ENCODE data around the gene EPHB2. TPM values are rescaled to one million over a fixed set of nuclear protein-coding genes. Genes with fewer than 3 reads are reported as not detected.

EPHB2 gene
- total RNA-seq, 1 donor from 2014 or later, result 5.0 TPM

DNA sequence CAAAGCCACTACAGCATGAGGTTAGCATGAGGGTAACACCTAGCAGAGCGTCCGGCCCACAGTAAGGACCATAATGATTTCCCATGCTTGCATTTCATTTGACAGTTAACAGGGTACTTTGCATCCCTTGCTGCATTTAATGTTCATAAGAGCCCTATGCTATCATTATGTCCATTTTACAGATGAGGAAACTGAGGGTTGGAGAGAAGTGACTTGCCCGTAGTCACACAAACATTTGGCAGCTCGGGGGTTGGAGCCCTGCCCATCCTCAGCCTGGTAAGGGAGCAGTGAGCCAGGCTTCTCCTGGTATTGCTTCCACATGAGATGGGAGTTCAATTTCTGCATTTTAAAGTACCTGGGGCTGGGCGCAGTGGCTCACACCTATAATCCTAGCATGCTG is 16.5 kb upstream of the EPHB2 start:
- no peaks in the 10 kb centered on the region for H3K9me3 ChIP-seq
- no peaks in the 10 kb centered on the region for H3K4me1 ChIP-seq
- TF ChIP-seq, protein P1, sequence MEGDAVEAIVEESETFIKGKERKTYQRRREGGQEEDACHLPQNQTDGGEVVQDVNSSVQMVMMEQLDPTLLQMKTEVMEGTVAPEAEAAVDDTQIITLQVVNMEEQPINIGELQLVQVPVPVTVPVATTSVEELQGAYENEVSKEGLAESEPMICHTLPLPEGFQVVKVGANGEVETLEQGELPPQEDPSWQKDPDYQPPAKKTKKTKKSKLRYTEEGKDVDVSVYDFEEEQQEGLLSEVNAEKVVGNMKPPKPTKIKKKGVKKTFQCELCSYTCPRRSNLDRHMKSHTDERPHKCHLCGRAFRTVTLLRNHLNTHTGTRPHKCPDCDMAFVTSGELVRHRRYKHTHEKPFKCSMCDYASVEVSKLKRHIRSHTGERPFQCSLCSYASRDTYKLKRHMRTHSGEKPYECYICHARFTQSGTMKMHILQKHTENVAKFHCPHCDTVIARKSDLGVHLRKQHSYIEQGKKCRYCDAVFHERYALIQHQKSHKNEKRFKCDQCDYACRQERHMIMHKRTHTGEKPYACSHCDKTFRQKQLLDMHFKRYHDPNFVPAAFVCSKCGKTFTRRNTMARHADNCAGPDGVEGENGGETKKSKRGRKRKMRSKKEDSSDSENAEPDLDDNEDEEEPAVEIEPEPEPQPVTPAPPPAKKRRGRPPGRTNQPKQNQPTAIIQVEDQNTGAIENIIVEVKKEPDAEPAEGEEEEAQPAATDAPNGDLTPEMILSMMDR (IDR thresholded peaks at IDR 0.05), result no peak
- H3K36me3 ChIP-seq, result no peaks in the 10 kb centered on the region
- H3K27me3 ChIP-seq (ENCODE audit: low read depth), result peaks cover 7% of the 10 kb centered on the region
- H3K27ac ChIP-seq, result no peak overlapping the region
- no peak overlapping the region for H3K4me3 ChIP-seq
- intact Hi-C loops (cut with DNase I), result no loop called here
- DNase-seq, result no peak
- ATAC-seq, result no peak

DNA sequence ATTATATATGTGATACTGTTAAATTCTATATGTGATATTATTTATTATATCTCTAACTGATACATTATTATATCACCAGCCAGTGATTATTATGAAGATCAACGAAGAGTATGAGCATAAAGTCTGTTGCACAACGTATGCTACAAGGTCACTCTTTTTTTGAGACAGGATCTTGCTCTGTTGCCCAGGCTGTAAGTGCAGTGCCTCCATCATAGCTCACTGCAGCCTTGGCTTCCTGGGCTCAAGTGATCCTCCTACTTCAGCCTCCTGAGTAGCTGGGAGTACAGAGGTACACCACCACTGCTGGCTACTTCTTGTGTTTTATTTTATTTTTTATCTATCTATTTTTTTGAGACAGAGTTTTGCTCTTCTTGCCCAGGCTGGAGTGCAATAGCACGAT is 14.0 kb upstream of the EPHB2 start:
- intact Hi-C loops (cut with DNase I), result no loop called here
- no peaks in the 10 kb centered on the region for H3K4me1 ChIP-seq
- no peak for ATAC-seq
- no peak overlapping the region for H3K27ac ChIP-seq
- H3K36me3 ChIP-seq, result no peaks in the 10 kb centered on the region
- no peak for DNase-seq
- TF ChIP-seq, protein P1 (IDR thresholded peaks at IDR 0.05), result no peak
- H3K4me3 ChIP-seq, result no peak overlapping the region
- H3K27me3 ChIP-seq (ENCODE audit: low read depth), result peaks cover 6% of the 10 kb centered on the region
- no peaks in the 10 kb centered on the region for H3K9me3 ChIP-seq

DNA sequence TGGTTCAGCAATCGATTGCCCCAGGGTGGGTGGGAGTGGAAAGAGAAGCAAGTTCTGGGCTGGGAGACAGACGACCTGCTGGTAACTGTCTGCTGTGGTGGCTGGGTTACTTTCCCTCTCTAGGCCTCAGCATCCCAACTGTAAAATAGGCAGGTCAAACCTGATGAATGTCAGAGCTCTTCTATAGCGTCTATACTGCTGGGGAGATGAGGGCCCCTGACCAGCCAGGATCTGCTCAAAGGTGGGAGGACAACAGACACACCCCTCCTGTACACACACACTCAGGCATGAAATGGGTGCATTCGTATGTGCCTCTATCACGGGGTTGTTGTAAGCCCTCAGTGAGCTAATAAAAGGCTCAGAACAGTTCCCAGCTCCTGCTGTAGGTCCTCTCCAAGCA is 12.7 kb upstream of the EPHB2 start:
- Histone ChIP-seq H3K27me3 (ENCODE audit: low read depth) (peaks cover 6% of the 10 kb centered on the region), H3K9me3 (no peaks in the 10 kb centered on the region), H3K27ac (no peak overlapping the region), H3K36me3 (no peaks in the 10 kb centered on the region), H3K4me1 (no peaks in the 10 kb centered on the region), H3K4me3 (no peak overlapping the region)
- DNase-seq, result no peak
- no peak for ATAC-seq
- intact Hi-C loops (cut with DNase I), result no loop called here
- TF ChIP-seq, protein P1 (IDR thresholded peaks at IDR 0.05), result no peak

DNA sequence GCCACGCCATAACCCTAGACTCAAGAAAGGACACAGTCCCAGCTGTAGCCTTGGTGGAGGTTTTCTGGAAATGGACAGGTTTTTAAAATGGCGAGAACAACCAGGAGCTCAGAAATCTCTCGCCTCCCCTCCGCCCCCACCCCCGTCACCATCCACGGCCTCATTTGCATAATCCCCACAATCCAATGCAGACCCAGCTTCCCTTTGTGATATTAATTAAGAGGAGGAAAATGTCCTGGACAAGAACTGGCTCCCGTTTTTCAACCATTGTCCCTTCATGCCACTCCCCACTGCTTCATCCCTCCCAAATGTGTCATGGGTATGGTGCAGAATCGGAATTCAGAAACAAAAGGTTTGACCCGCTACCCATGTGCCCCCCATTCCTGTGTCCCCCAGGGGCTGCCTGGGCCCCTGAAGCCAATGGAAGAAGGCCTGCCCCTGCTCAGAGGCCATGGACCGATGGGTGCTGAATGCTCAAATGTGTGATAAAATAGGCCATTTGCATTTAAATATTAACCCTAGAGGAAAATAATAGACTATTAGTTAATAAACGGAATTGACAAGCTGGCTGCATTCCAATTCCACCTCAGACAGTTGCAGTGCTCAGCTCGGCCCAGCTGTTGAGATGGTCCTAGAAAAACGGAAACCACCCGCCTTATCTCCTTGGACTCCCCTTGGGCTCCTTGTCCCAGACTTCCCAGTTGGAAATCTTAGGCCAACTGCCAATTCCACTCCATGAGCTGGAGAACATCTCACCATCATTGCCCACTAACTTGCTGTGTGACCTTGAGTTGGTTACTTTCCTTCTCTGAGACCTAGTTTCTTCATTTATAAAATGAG is 10.7 kb upstream of the EPHB2 start:
- intact Hi-C loops (cut with DNase I), result no loop called here
- no peak for DNase-seq

DNA sequence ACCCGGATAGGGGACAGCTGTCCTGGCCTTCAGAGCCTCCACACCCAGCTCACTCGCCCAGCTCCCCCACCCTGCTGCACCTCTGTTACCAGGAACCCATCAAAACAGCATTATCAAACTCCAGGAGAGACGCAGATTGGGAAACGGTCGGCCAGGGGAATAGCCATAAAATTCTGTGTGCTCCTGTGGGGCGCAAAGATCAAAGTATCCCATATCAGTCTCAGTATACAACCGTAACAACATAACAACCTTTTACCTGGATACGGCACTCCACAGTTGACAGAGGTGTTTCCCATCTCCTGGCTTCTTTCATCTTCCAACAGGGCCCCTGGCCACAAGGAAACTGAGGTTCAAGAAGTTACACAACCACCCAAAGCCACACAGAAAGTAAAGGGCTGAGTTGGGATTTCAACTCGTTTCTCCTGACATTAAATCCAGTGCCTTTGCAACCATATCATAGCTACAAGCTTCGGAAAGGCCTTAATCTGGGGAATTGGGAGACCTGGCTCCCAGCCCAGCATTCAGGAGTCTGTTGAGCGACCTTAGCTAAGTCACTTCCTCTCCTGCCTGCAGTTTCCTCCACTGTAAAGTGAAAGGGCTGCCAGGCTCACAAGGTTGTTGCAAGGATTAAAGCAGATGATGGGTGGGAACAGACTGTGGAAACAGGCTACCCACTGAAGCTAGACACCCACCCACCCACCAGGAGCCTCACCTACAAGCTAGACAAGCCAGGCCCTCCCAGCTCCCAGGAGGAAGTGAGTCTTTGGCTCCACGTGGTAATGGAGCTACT is 8.1 kb upstream of the EPHB2 start:
- Histone ChIP-seq H3K4me1 (no peaks in the 10 kb centered on the region), H3K36me3 (no peaks in the 10 kb centered on the region), H3K27ac (no peak overlapping the region), H3K27me3 (ENCODE audit: low read depth) (peaks cover 6% of the 10 kb centered on the region), H3K4me3 (no peak overlapping the region), H3K9me3 (no peaks in the 10 kb centered on the region)
- TF ChIP-seq, protein P1 (IDR thresholded peaks at IDR 0.05), result no peak
- ATAC-seq (no peak), DNase-seq (no peak)
- intact Hi-C loops (cut with DNase I), result no loop called here

More for the DNA sequence above, 10.7 kb upstream of the EPHB2 start:
- no peak overlapping the region for H3K4me3 ChIP-seq
- no peaks in the 10 kb centered on the region for H3K4me1 ChIP-seq
- ATAC-seq, result no peak
- TF ChIP-seq, protein P1 (IDR thresholded peaks at IDR 0.05), result no peak
- no peaks in the 10 kb centered on the region for H3K36me3 ChIP-seq
- H3K27ac ChIP-seq, result no peak overlapping the region
- H3K9me3 ChIP-seq, result no peaks in the 10 kb centered on the region
- peaks cover 6% of the 10 kb centered on the region for H3K27me3 ChIP-seq (ENCODE audit: low read depth)
